HEK293 (cell line): ENCODE results near the gene USP37.

Source experiments
- CTCF ChIA-PET: fragments of 350-600 bp; formaldehyde crosslinking; extraction: SDS; loops from one replicate; lab custom pipeline; 2021; ENCODE audit warnings: antibody characterized with exemption; lab: Yijun Ruan, JAX
- POLR2A ChIA-PET: fragments of 300-600 bp; formaldehyde crosslinking; extraction: SDS; loops from one replicate; lab custom pipeline; 2020; ENCODE audit warnings: antibody characterized with exemption, inconsistent platforms; lab: Yijun Ruan, JAX
- H3K27ac ChIP-seq: fragments of 200-500 bp; sonication (Bioruptor generic); 2 replicates; pipeline ENCODE4 v1.5.1; 2014; ENCODE audit warnings: low read depth, low read length, control low read depth, inconsistent platforms; ENCODE audit errors: extremely low read depth
- H3K36me3 ChIP-seq, 2 experiments: fragments of 200-500 bp in 1 of 2; sonication (Bioruptor generic) in 1 of 2; 1 replicate in 1 of 2; 2 replicates in 1 of 2; pipeline ENCODE4 v1.5.1; 2014 to 2017; ENCODE audit warnings: inconsistent platforms in 2 of 2, low read length in 2 of 2; ENCODE audit not compliant: control insufficient read depth in 2 of 2, insufficient read depth in 1 of 2
- H3K4me1 ChIP-seq: fragments of 200-500 bp; sonication (Bioruptor generic); 2 replicates; pipeline ENCODE4 v1.5.1; 2014; ENCODE audit warnings: mild to moderate bottlenecking, low read length, inconsistent platforms; ENCODE audit not compliant: control insufficient read depth, insufficient read depth
- H3K4me3 ChIP-seq: 2 replicates; pipeline ENCODE4 v1.5.1; 2011; ENCODE audit warnings: low read depth, mild to moderate bottlenecking, control low read depth, low read length, moderate library complexity
- H3K9me3 ChIP-seq: fragments of 200-500 bp; sonication (Bioruptor generic); 2 replicates; pipeline ENCODE4 v1.5.1; 2014; ENCODE audit warnings: low read depth, low read length, inconsistent platforms; ENCODE audit not compliant: control insufficient read depth, insufficient read depth
- KLF1 ChIP-seq: fragments of 450-650 bp; formaldehyde crosslinking; IDR thresholded peaks from 2 replicates; pipeline ENCODE4 v1.5.1; 2016; ENCODE audit warnings: missing biosample characterization, missing genetic modification characterization
- KLF16 ChIP-seq: fragments of 450-650 bp; formaldehyde crosslinking; IDR thresholded peaks from 2 replicates; pipeline ENCODE4 v1.5.1; 2017; ENCODE audit warnings: missing biosample characterization, missing genetic modification characterization
- KLF7 ChIP-seq: fragments of 450-650 bp; formaldehyde crosslinking; IDR thresholded peaks from 2 replicates; pipeline ENCODE4 v1.5.1; 2016; ENCODE audit warnings: missing biosample characterization, missing genetic modification characterization, borderline replicate concordance
- MYNN ChIP-seq: fragments of 450-650 bp; formaldehyde crosslinking; IDR thresholded peaks from 2 replicates; pipeline ENCODE4 v1.5.1; 2016; ENCODE audit warnings: missing biosample characterization, missing genetic modification characterization, borderline replicate concordance
- RBAK ChIP-seq: fragments of 450-650 bp; formaldehyde crosslinking; IDR thresholded peaks from 2 replicates; pipeline ENCODE4 v1.5.1; 2016; ENCODE audit warnings: missing biosample characterization, missing genetic modification characterization
- SCRT1 ChIP-seq: fragments of 450-650 bp; formaldehyde crosslinking; IDR thresholded peaks from 2 replicates; pipeline ENCODE4 v1.5.1; 2016; ENCODE audit warnings: missing biosample characterization, missing genetic modification characterization, borderline replicate concordance
- SP2 ChIP-seq: fragments of 450-650 bp; formaldehyde crosslinking; IDR thresholded peaks from 2 replicates; pipeline ENCODE4 v1.5.1; 2016; ENCODE audit warnings: missing biosample characterization, missing genetic modification characterization
- ZBTB7A ChIP-seq: fragments of 450-650 bp; formaldehyde crosslinking; IDR thresholded peaks from 2 replicates; pipeline ENCODE4 v1.5.1; 2016; ENCODE audit warnings: low read depth, missing biosample characterization, missing genetic modification characterization
- ZEB2 ChIP-seq: fragments of 450-650 bp; formaldehyde crosslinking; IDR thresholded peaks from 2 replicates; pipeline ENCODE4 v1.5.1; 2016; ENCODE audit warnings: missing biosample characterization, missing genetic modification characterization
- ZNF132 ChIP-seq: fragments of 450-650 bp; formaldehyde crosslinking; IDR thresholded peaks from 2 replicates; pipeline ENCODE4 v1.5.1; 2017; ENCODE audit warnings: missing biosample characterization, missing genetic modification characterization, borderline replicate concordance
- ZNF148 ChIP-seq: fragments of 450-650 bp; formaldehyde crosslinking; IDR thresholded peaks from 2 replicates; pipeline ENCODE4 v1.5.0; 2017; ENCODE audit warnings: missing biosample characterization, missing genetic modification characterization, borderline replicate concordance
- ZNF184 ChIP-seq: fragments of 450-650 bp; IDR thresholded peaks from 2 replicates; pipeline ENCODE4 v1.5.1; 2018; ENCODE audit warnings: missing biosample characterization, mild to moderate bottlenecking, missing genetic modification characterization
- ZNF23 ChIP-seq: fragments of 450-650 bp; formaldehyde crosslinking; IDR thresholded peaks from 2 replicates; pipeline ENCODE4 v1.5.1; 2016; ENCODE audit warnings: missing biosample characterization, missing genetic modification characterization, borderline replicate concordance
- ZNF248 ChIP-seq: fragments of 450-650 bp; formaldehyde crosslinking; IDR thresholded peaks from 2 replicates; pipeline ENCODE4 v1.5.1; 2017; ENCODE audit warnings: missing biosample characterization, missing genetic modification characterization
- ZNF335 ChIP-seq: fragments of 450-650 bp; formaldehyde crosslinking; conservative IDR thresholded peaks from 2 replicates; pipeline ENCODE4 v1.5.1; 2016; ENCODE audit warnings: missing biosample characterization, missing genetic modification characterization
- ZNF366 ChIP-seq: fragments of 450-650 bp; formaldehyde crosslinking; conservative IDR thresholded peaks from 2 replicates; pipeline ENCODE4 v1.5.1; 2016; ENCODE audit warnings: missing biosample characterization, missing genetic modification characterization
- ZNF433 ChIP-seq: fragments of 450-650 bp; formaldehyde crosslinking; IDR thresholded peaks from 2 replicates; pipeline ENCODE4 v1.5.1; 2016; ENCODE audit warnings: missing biosample characterization, missing genetic modification characterization, low read depth
- ZNF624 ChIP-seq: fragments of 450-650 bp; formaldehyde crosslinking; IDR thresholded peaks from 2 replicates; pipeline ENCODE4 v1.5.1; 2017; ENCODE audit warnings: missing biosample characterization, missing genetic modification characterization
- ZNF629 ChIP-seq: fragments of 450-650 bp; formaldehyde crosslinking; IDR thresholded peaks from 2 replicates; pipeline ENCODE4 v1.5.1; 2017; ENCODE audit warnings: missing biosample characterization, missing genetic modification characterization
- ZNF777 ChIP-seq: fragments of 450-650 bp; formaldehyde crosslinking; IDR thresholded peaks from 2 replicates; pipeline ENCODE4 v1.5.1; 2017; ENCODE audit warnings: missing biosample characterization, missing genetic modification characterization, borderline replicate concordance
- ZNF785 ChIP-seq: fragments of 450-650 bp; formaldehyde crosslinking; IDR thresholded peaks from 2 replicates; pipeline ENCODE4 v1.5.1; 2016; ENCODE audit warnings: missing biosample characterization, missing genetic modification characterization
- TF ChIP-seq, protein P1 (sequence below): IDR thresholded peaks from 2 replicates; pipeline ENCODE4 v1.6.1; 2011; ENCODE audit warnings: mild to moderate bottlenecking, low read depth, low read length, borderline replicate concordance
- TF ChIP-seq, protein P2 (sequence below): fragments of 450-650 bp; formaldehyde crosslinking; IDR thresholded peaks from 2 replicates; pipeline ENCODE4 v1.5.1; 2016; ENCODE audit warnings: missing biosample characterization, missing genetic modification characterization, borderline replicate concordance
- TF ChIP-seq, protein P3 (sequence below): fragments of 450-650 bp; formaldehyde crosslinking; IDR thresholded peaks from 2 replicates; pipeline ENCODE4; 2016; ENCODE audit warnings: missing biosample characterization, missing genetic modification characterization

USP37 gene

DNA sequence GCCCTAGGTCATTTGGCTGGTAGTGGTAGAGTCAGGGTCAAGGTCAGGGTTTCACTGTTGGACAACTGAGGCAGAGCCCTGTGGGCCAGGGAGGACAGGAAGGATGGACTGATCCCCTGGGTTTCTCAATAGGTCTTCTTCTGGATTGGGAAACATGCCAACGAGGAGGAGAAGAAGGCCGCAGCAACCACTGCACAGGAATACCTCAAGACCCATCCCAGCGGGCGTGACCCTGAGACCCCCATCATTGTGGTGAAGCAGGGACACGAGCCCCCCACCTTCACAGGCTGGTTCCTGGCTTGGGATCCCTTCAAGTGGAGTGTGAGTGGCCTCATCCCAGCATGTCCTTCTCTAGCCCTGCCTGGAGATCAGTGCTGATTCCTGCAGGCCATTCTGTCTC lies 131.2 kb downstream of the USP37 start:
- TF ChIP-seq SP2 (tag by site-specific recombination) = no peak
- TF ChIP-seq ZNF248 (tag by site-specific recombination) = no peak
- no peak for TF ChIP-seq KLF16 (tag by site-specific recombination)
- no peak for TF ChIP-seq ZNF148
- TF ChIP-seq RBAK = no peak
- no peak for TF ChIP-seq KLF7 (tag by site-specific recombination)
- no peak for TF ChIP-seq ZBTB7A (tag by site-specific recombination)
- TF ChIP-seq ZNF629 (tag by site-specific recombination) = no peak
- TF ChIP-seq, protein P1, sequence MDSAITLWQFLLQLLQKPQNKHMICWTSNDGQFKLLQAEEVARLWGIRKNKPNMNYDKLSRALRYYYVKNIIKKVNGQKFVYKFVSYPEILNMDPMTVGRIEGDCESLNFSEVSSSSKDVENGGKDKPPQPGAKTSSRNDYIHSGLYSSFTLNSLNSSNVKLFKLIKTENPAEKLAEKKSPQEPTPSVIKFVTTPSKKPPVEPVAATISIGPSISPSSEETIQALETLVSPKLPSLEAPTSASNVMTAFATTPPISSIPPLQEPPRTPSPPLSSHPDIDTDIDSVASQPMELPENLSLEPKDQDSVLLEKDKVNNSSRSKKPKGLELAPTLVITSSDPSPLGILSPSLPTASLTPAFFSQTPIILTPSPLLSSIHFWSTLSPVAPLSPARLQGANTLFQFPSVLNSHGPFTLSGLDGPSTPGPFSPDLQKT = no peak
- no peak for TF ChIP-seq ZNF785 (tag by site-specific recombination)
- no peak for TF ChIP-seq SCRT1 (tag by site-specific recombination)
- no peak for TF ChIP-seq ZEB2 (tag by site-specific recombination)
- H3K36me3 ChIP-seq = no peaks in the 10 kb centered on the region
- no peak overlapping the region for H3K27ac ChIP-seq
- H3K4me3 ChIP-seq = no peak overlapping the region
- H3K4me1 ChIP-seq = no peaks in the 10 kb centered on the region
- CTCF ChIA-PET = no interaction called here
- H3K9me3 ChIP-seq = no peaks in the 10 kb centered on the region
- POLR2A ChIA-PET = no interaction called here

DNA sequence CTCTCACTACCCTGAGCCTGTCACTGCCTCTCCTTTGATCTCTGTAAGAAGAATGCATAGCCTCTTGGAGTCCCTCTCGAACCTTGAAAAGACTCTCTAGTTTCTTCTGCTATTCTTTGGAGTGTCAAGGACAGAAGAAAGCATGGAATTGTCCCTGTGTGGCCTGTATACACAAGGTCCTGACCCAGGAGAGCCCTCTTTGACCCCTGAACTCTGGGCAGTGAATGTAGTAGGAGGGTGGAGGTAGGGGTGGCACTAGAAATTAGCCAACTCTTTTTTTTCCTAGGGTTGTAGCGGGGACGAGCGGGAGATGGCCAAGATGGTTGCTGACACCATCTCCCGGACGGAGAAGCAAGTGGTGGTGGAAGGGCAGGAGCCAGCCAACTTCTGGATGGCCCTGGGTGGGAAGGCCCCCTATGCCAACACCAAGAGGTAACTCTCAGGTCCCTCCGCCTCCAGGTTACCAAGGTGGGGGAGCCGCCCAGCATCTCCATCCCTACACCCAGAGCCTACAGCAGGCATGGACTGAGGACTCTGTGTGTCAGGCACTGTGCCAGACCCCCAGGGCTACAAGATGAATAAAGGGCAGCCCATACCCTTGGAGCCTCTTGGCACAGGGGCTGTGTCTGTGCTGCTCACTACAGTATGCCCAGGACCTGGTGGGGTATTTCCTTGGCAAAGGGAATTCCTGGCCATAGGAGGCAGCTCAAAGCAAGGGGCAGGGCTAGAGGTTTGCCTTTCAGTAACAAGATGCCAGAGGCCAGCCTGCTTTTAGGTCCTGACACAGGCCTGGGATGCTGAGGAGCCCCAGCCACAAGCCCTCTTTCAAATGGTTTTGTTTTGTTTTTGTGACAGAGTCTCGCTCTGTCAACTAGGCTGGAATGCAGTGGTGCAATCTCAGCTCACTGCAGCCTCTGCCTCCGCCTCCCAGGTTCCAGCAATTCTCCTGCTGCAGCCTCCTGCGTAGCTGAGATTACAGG lies 132.9 kb downstream of the USP37 start:
- H3K4me3 ChIP-seq = no peak overlapping the region
- H3K4me1 ChIP-seq = no peaks in the 10 kb centered on the region
- no peaks in the 10 kb centered on the region for H3K9me3 ChIP-seq
- H3K27ac ChIP-seq = no peak overlapping the region
- TF ChIP-seq ZNF777 (no peak), ZNF433 (tag by site-specific recombination) (no peak), ZNF624 (tag by site-specific recombination) (no peak), ZNF23 (tag by site-specific recombination) (no peak), KLF7 (tag by site-specific recombination) (no peak), ZNF366 (no peak), ZNF132 (tag by site-specific recombination) (no peak), MYNN (tag by site-specific recombination) (no peak), ZNF335 (no peak), KLF1 (tag by site-specific recombination) (no peak), ZNF184 (tag by site-specific recombination) (no peak)
- TF ChIP-seq, protein P2, sequence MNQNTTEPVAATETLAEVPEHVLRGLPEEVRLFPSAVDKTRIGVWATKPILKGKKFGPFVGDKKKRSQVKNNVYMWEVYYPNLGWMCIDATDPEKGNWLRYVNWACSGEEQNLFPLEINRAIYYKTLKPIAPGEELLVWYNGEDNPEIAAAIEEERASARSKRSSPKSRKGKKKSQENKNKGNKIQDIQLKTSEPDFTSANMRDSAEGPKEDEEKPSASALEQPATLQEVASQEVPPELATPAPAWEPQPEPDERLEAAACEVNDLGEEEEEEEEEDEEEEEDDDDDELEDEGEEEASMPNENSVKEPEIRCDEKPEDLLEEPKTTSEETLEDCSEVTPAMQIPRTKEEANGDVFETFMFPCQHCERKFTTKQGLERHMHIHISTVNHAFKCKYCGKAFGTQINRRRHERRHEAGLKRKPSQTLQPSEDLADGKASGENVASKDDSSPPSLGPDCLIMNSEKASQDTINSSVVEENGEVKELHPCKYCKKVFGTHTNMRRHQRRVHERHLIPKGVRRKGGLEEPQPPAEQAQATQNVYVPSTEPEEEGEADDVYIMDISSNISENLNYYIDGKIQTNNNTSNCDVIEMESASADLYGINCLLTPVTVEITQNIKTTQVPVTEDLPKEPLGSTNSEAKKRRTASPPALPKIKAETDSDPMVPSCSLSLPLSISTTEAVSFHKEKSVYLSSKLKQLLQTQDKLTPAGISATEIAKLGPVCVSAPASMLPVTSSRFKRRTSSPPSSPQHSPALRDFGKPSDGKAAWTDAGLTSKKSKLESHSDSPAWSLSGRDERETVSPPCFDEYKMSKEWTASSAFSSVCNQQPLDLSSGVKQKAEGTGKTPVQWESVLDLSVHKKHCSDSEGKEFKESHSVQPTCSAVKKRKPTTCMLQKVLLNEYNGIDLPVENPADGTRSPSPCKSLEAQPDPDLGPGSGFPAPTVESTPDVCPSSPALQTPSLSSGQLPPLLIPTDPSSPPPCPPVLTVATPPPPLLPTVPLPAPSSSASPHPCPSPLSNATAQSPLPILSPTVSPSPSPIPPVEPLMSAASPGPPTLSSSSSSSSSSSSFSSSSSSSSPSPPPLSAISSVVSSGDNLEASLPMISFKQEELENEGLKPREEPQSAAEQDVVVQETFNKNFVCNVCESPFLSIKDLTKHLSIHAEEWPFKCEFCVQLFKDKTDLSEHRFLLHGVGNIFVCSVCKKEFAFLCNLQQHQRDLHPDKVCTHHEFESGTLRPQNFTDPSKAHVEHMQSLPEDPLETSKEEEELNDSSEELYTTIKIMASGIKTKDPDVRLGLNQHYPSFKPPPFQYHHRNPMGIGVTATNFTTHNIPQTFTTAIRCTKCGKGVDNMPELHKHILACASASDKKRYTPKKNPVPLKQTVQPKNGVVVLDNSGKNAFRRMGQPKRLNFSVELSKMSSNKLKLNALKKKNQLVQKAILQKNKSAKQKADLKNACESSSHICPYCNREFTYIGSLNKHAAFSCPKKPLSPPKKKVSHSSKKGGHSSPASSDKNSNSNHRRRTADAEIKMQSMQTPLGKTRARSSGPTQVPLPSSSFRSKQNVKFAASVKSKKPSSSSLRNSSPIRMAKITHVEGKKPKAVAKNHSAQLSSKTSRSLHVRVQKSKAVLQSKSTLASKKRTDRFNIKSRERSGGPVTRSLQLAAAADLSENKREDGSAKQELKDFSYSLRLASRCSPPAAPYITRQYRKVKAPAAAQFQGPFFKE = no peak
- TF ChIP-seq, protein P3, sequence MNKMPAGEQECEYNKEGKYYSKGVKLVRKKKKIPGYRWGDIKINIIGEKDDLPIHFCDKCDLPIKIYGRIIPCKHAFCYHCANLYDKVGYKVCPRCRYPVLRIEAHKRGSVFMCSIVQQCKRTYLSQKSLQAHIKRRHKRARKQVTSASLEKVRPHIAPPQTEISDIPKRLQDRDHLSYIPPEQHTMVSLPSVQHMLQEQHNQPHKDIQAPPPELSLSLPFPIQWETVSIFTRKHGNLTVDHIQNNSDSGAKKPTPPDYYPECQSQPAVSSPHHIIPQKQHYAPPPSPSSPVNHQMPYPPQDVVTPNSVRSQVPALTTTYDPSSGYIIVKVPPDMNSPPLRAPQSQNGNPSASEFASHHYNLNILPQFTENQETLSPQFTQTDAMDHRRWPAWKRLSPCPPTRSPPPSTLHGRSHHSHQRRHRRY (tag by site-specific recombination) = no peak
- TF ChIP-seq, all 188 proteins: peak for 0
- ChIA-PET POLR2A (no interaction called here), CTCF (no interaction called here)
- H3K36me3 ChIP-seq = no peaks in the 10 kb centered on the region
